ENCODE data around the gene SHISA6. TPM values are rescaled to one million over a fixed set of nuclear protein-coding genes. Genes with fewer than 3 reads are reported as not detected.

The SHISA6 gene
- total RNA-seq, 1 experiment from 2014 or later: not detected

- DNase-seq (ENCODE audit: low read depth): no peak
These were observed 112.6 kb downstream of the SHISA6 start for GRCh38 chr17:11353601-11354000.

GRCh38 chr17:11356371-11356770 lies 115.4 kb downstream of the SHISA6 start:
- DNase-seq (ENCODE audit: low read depth): no peak

- no peak for DNase-seq (ENCODE audit: low read depth)
These were observed 122.6 kb downstream of the SHISA6 start for GRCh38 chr17:11363565-11364117.

- no peak for DNase-seq (ENCODE audit: low read depth)
These were observed 125.3 kb downstream of the SHISA6 start for GRCh38 chr17:11366272-11366850.

- no peak for DNase-seq (ENCODE audit: low read depth)
These were observed 128.6 kb downstream of the SHISA6 start for GRCh38 chr17:11369575-11369974.

GRCh38 chr17:11372692-11373091 lies 131.7 kb downstream of the SHISA6 start:
- no peak for DNase-seq (ENCODE audit: low read depth)

- no peak for DNase-seq (ENCODE audit: low read depth)
These were observed 137.5 kb downstream of the SHISA6 start for GRCh38 chr17:11378506-11378905.

GRCh38 chr17:11380761-11381160 lies 139.7 kb downstream of the SHISA6 start:
- DNase-seq (ENCODE audit: low read depth): no peak

GRCh38 chr17:11383157-11383556 lies 142.1 kb downstream of the SHISA6 start:
- no peak for DNase-seq (ENCODE audit: low read depth)

GRCh38 chr17:11384131-11384530 lies 143.1 kb downstream of the SHISA6 start:
- no peak for DNase-seq (ENCODE audit: low read depth)

- no peak for DNase-seq (ENCODE audit: low read depth)
These were observed 146.6 kb downstream of the SHISA6 start for GRCh38 chr17:11387610-11388009.

GRCh38 chr17:11388054-11388453 lies 147.0 kb downstream of the SHISA6 start:
- DNase-seq (ENCODE audit: low read depth): no peak

GRCh38 chr17:11389583-11389982 lies 148.6 kb downstream of the SHISA6 start:
- DNase-seq (ENCODE audit: low read depth): no peak

GRCh38 chr17:11391134-11391533 lies 150.1 kb downstream of the SHISA6 start:
- DNase-seq (ENCODE audit: low read depth): no peak

GRCh38 chr17:11404431-11405276 lies 163.6 kb downstream of the SHISA6 start:
- peak; percentile 22 for DNase-seq (ENCODE audit: low read depth)

GRCh38 chr17:11406716-11407115 lies 165.7 kb downstream of the SHISA6 start:
- no peak for DNase-seq (ENCODE audit: low read depth)

- DNase-seq (ENCODE audit: low read depth): no peak
These were observed 171.6 kb downstream of the SHISA6 start for GRCh38 chr17:11412654-11413053.

GRCh38 chr17:11418342-11418741 lies 177.3 kb downstream of the SHISA6 start:
- no peak for DNase-seq (ENCODE audit: low read depth)

GRCh38 chr17:11430751-11431150 lies 189.7 kb downstream of the SHISA6 start:
- DNase-seq (ENCODE audit: low read depth): no peak

- DNase-seq (ENCODE audit: low read depth): no peak
These were observed 197.7 kb downstream of the SHISA6 start for GRCh38 chr17:11438673-11439072.

GRCh38 chr17:11441004-11441403 lies 200.0 kb downstream of the SHISA6 start:
- DNase-seq (ENCODE audit: low read depth): no peak

- no peak for DNase-seq (ENCODE audit: low read depth)
These were observed 205.3 kb downstream of the SHISA6 start for GRCh38 chr17:11446316-11446715.

GRCh38 chr17:11454096-11454495 lies 213.1 kb downstream of the SHISA6 start:
- DNase-seq (ENCODE audit: low read depth): no peak
